Cardiac septum (tissue), 1 donor: ENCODE data around the gene ILF3. TPM values are rescaled to one million over a fixed set of nuclear protein-coding genes. Genes with fewer than 3 reads are reported as not detected.

Source experiments
- DNase-seq: peaks from one replicate; pipeline ENCODE4 v3.0.0-alpha.2; 2020; ENCODE audit warnings: low spot score
- intact Hi-C: fragments of 100-400 bp; cut with DNase I; formaldehyde crosslinking; loops from one replicate; pipeline ENCODE4 v1.14.0; 2022
- long read RNA-seq: library from polyadenylated mRNA; unstranded; transcript quantifications from one replicate; pipeline ENCODE4 v2.0.0, GENCODE V29; 2021
- total RNA-seq: library from RNA; stranded (reverse); fragmentation: NEBNext Ultra II Directional; extraction: Animal tissue kit (Norgen Biotek cat#: 25700); gene quantifications from one replicate; pipeline ENCODE4 v1.2.1, GENCODE V29; 2021
- donor health status: DM: no; HTN: no; CAD: no.

Gene ILF3
- 115 TPM for total RNA-seq
- long read RNA-seq, full-length matches to known transcripts: 21 of 96 reads
- long read RNA-seq, partial matches to known transcripts: 66 of 96 reads
- long read RNA-seq, other reads (novel, unspliced or antisense): 9 of 96 reads

- DNase-seq: peak; percentile 99
- intact Hi-C loops: loop anchor here (5.0 kb wide), 1 partner anchor 87 kb away; the partner anchor contains the start of genes CDKN2D and KRI1
Observed at GRCh38 chr19:10653732-10654609, at the start of gene ILF3. Gene ILF3 (plus strand): TSS chr19:10654346. CDS start chr19:10670606, 16,260 bp downstream.

- DNase-seq: peak; percentile 82
- intact Hi-C loops: no loop called here
Observed at GRCh38 chr19:10604460-10604980, 49.6 kb upstream of the ILF3 start.

- intact Hi-C loops: loop anchor here (1.0 kb wide), 1 partner anchor 13 kb away; the partner anchor contains the start of gene SLC44A2
- DNase-seq: no peak
Observed at GRCh38 chr19:10611907-10612306, 42.2 kb upstream of the ILF3 start.

GRCh38 chr19:10612499-10613119 lies 41.5 kb upstream of the ILF3 start:
- DNase-seq: peak; percentile 94
- intact Hi-C loops: loop anchor here (1.0 kb wide), 1 partner anchor 13 kb away; the partner anchor contains the start of gene SLC44A2

- DNase-seq: no peak
- intact Hi-C loops: no loop called here
Observed at GRCh38 chr19:10615429-10616023, 38.6 kb upstream of the ILF3 start.

- DNase-seq: no peak
- intact Hi-C loops: no loop called here
Observed at GRCh38 chr19:10617409-10618121, 36.6 kb upstream of the ILF3 start.

GRCh38 chr19:10618846-10619245 lies 35.3 kb upstream of the ILF3 start:
- intact Hi-C loops: no loop called here
- DNase-seq: no peak

GRCh38 chr19:10620786-10621185 lies 33.4 kb upstream of the ILF3 start:
- intact Hi-C loops: no loop called here

GRCh38 chr19:10621966-10622365 lies 32.2 kb upstream of the ILF3 start:
- intact Hi-C loops: no loop called here
- DNase-seq: no peak

More at GRCh38 chr19:10620786-10621185, 33.4 kb upstream of the ILF3 start:
- DNase-seq: no peak

- DNase-seq: no peak
- intact Hi-C loops: no loop called here
Observed at GRCh38 chr19:10624585-10624984, 29.6 kb upstream of the ILF3 start.

GRCh38 chr19:10625003-10625761 lies 29.0 kb upstream of the ILF3 start, which contains the start of gene SLC44A2:
Gene SLC44A2 (plus strand): TSS chr19:10625553. CDS start chr19:10625634, 81 bp downstream.
- DNase-seq: peak; percentile 89
- intact Hi-C loops: loop anchor here (1.0 kb wide), 1 partner anchor 13 kb away; no protein-coding TSS in a partner anchor

GRCh38 chr19:10625762-10626138 lies 28.4 kb upstream of the ILF3 start:
- intact Hi-C loops: loop anchor here (1.0 kb wide), 1 partner anchor 13 kb away; no protein-coding TSS in a partner anchor
- no peak for DNase-seq

- intact Hi-C loops: no loop called here
- DNase-seq: no peak
Observed at GRCh38 chr19:10631874-10632273, 22.3 kb upstream of the ILF3 start.

- intact Hi-C loops: no loop called here
- DNase-seq: no peak
Observed at GRCh38 chr19:10634430-10634829, 19.7 kb upstream of the ILF3 start.

GRCh38 chr19:10634963-10635362 lies 19.2 kb upstream of the ILF3 start:
- intact Hi-C loops: no loop called here
- DNase-seq: no peak

GRCh38 chr19:10636304-10636972 lies 17.7 kb upstream of the ILF3 start:
- no peak for DNase-seq
- intact Hi-C loops: no loop called here

- intact Hi-C loops: no loop called here
- DNase-seq: no peak
Observed at GRCh38 chr19:10637894-10638293, 16.3 kb upstream of the ILF3 start.

- intact Hi-C loops: loop anchor here (10.0 kb wide), 1 partner anchor 135 kb away; the partner anchor contains the start of gene KEAP1
- DNase-seq: no peak
Observed at GRCh38 chr19:10639836-10640235, 14.3 kb upstream of the ILF3 start.
